IMR-90 (cell line): ENCODE results near the gene GADL1. TPM values are rescaled to one million over a fixed set of nuclear protein-coding genes. Genes with fewer than 3 reads are reported as not detected.

Experiments used
- ATAC-seq: fragments of 200-7000 bp; cut with Tn5 transposase; 2 replicates; pipeline ENCODE4 v1.9.1; 2020; ENCODE audit warnings: low read depth, mild to moderate bottlenecking, moderate library complexity
- BruUV-seq: library from RNA; stranded (reverse); fragments of 400-500 nt; replicated peaks from 2 replicates; lab custom pipeline; 2021; lab: Mats Ljungman, UMichigan
- CTCF ChIA-PET: fragments of 300-600 bp; formaldehyde crosslinking; extraction: SDS; loops from one replicate; lab custom pipeline; 2021; ENCODE audit warnings: antibody characterized with exemption; lab: Yijun Ruan, JAX
- POLR2A ChIA-PET: fragments of 300-600 bp; sonication (Branson Sonifier 250); formaldehyde crosslinking; loops from one replicate; lab custom pipeline; 2022; ENCODE audit warnings: antibody characterized with exemption; ENCODE audit not compliant: unreplicated experiment; lab: Charles Lee
- DNase-seq: peaks from one replicate; pipeline ENCODE4 v3.0.0; 2013
- H2AFZ ChIP-seq: replicated peaks from 2 replicates; pipeline ENCODE3; 2013; ENCODE audit warnings: low read length, mild to moderate bottlenecking; ENCODE audit not compliant: poor library complexity
- H2AK5ac ChIP-seq: 2 replicates; pipeline ENCODE4 v1.6.1; 2013; ENCODE audit warnings: low read depth, low read length, inconsistent platforms
- H2AK9ac ChIP-seq: replicated peaks from 2 replicates; pipeline ENCODE3; 2013; ENCODE audit warnings: mild to moderate bottlenecking, low read depth, low read length, moderate library complexity; ENCODE audit not compliant: poor library complexity
- H2BK120ac ChIP-seq: 2 replicates; pipeline ENCODE4 v1.6.1; 2013; ENCODE audit warnings: low read depth, low read length, inconsistent platforms
- H2BK15ac ChIP-seq: 3 replicates; pipeline ENCODE4 v1.6.1; 2013; ENCODE audit warnings: low read depth, low read length, inconsistent platforms
- H2BK20ac ChIP-seq: 2 replicates; pipeline ENCODE4 v1.6.1; 2013; ENCODE audit warnings: low read depth, mild to moderate bottlenecking, inconsistent platforms, low read length, moderate library complexity
- H2BK5ac ChIP-seq: 2 replicates; pipeline ENCODE4 v1.6.1; 2013; ENCODE audit warnings: mild to moderate bottlenecking, low read depth, low read length, inconsistent platforms; ENCODE audit not compliant: poor library complexity, severe bottlenecking
- H3K14ac ChIP-seq: replicated peaks from 2 replicates; pipeline ENCODE4 v1.6.1; 2013; ENCODE audit warnings: low read depth, low read length, inconsistent platforms
- H3K18ac ChIP-seq: 2 replicates; pipeline ENCODE4 v1.6.1; 2013; ENCODE audit warnings: low read depth, low read length, control low read depth
- H3K23ac ChIP-seq: 2 replicates; pipeline ENCODE4 v1.6.1; 2013; ENCODE audit warnings: low read depth, low read length, inconsistent platforms
- H3K27ac ChIP-seq: 2 replicates; pipeline ENCODE4 v1.5.1; 2013; ENCODE audit warnings: mild to moderate bottlenecking, control low read depth, low read length; ENCODE audit not compliant: insufficient read depth
- H3K27me3 ChIP-seq: 2 replicates; pipeline ENCODE4 v1.6.1; 2013; ENCODE audit warnings: low read length; ENCODE audit not compliant: control insufficient read depth, insufficient read depth
- H3K36me3 ChIP-seq: 2 replicates; pipeline ENCODE4 v1.6.1; 2013; ENCODE audit warnings: low read length, mixed read lengths; ENCODE audit not compliant: control insufficient read depth, insufficient read depth
- H3K4ac ChIP-seq: 2 replicates; pipeline ENCODE4 v1.6.1; 2013; ENCODE audit warnings: low read depth, low read length, inconsistent platforms
- H3K4me1 ChIP-seq: 2 replicates; pipeline ENCODE4 v1.6.1; 2013; ENCODE audit warnings: low read length, mixed read lengths; ENCODE audit not compliant: control insufficient read depth, insufficient read depth
- H3K4me2 ChIP-seq: 2 replicates; pipeline ENCODE4 v1.6.1; 2013; ENCODE audit warnings: low read depth, mild to moderate bottlenecking, control low read depth, low read length, moderate library complexity
- H3K4me3 ChIP-seq: 2 replicates; pipeline ENCODE4 v1.5.1; 2013; ENCODE audit warnings: low read depth, mild to moderate bottlenecking, control low read depth, low read length, moderate library complexity; ENCODE audit not compliant: insufficient read depth
- H3K56ac ChIP-seq: 2 replicates; pipeline ENCODE4 v1.6.1; 2013; ENCODE audit warnings: low read length, inconsistent platforms; ENCODE audit not compliant: insufficient read depth; ENCODE audit errors: extremely low read depth
- H3K79me1 ChIP-seq, 2 experiments: 2 replicates each; pipeline ENCODE4 v1.6.1; 2013; ENCODE audit warnings: low read length in 2 of 2, inconsistent platforms in 1 of 2, low read depth in 1 of 2
- H3K9ac ChIP-seq: 2 replicates; pipeline ENCODE4 v1.6.1; 2013; ENCODE audit warnings: low read depth, low read length, control low read depth
- H3K9me1 ChIP-seq: 2 replicates; pipeline ENCODE4 v1.6.1; 2013; ENCODE audit warnings: low read length, inconsistent platforms; ENCODE audit not compliant: insufficient read depth
- H3K9me3 ChIP-seq: 2 replicates; pipeline ENCODE4 v1.6.1; 2013; ENCODE audit warnings: low read length; ENCODE audit not compliant: control insufficient read depth, insufficient read depth
- H4K20me1 ChIP-seq: 2 replicates; pipeline ENCODE4 v1.6.1; 2013; ENCODE audit warnings: low read length, inconsistent platforms; ENCODE audit not compliant: insufficient read depth
- H4K5ac ChIP-seq: 2 replicates; pipeline ENCODE4 v1.6.1; 2013; ENCODE audit warnings: mild to moderate bottlenecking, low read depth, low read length, control low read depth
- H4K8ac ChIP-seq, 2 experiments: 2 replicates each; pipeline ENCODE4 v1.6.1; 2013; ENCODE audit warnings: low read depth in 2 of 2, low read length in 2 of 2, control low read depth in 1 of 2, inconsistent platforms in 1 of 2
- H4K91ac ChIP-seq: 2 replicates; pipeline ENCODE4 v1.6.1; 2013; ENCODE audit warnings: low read depth, low read length, inconsistent platforms; ENCODE audit not compliant: insufficient read depth
- BHLHE40 ChIP-seq: fragments of 150-350 bp; IDR thresholded peaks from 2 replicates; pipeline ENCODE4 v1.6.1; 2016; ENCODE audit warnings: mild to moderate bottlenecking, low read depth, low read length
- CEBPB ChIP-seq: IDR thresholded peaks from 2 replicates; pipeline ENCODE4 v1.6.1; 2012; ENCODE audit warnings: low read depth, low read length, improper control_type of control experiment
- CHD1 ChIP-seq: IDR thresholded peaks from 2 replicates; pipeline ENCODE4 v1.6.1; 2012; ENCODE audit warnings: low read depth, low read length, improper control_type of control experiment
- CTCF ChIP-seq: conservative IDR thresholded peaks from 2 replicates; pipeline ENCODE4 v1.5.1; 2012; ENCODE audit warnings: mild to moderate bottlenecking, low read depth, low read length, improper control_type of control experiment
- ELK1 ChIP-seq: fragments of 150-350 bp; IDR thresholded peaks from 2 replicates; pipeline ENCODE4 v1.6.1; 2016; ENCODE audit warnings: low read depth, mild to moderate bottlenecking, low read length, moderate library complexity, borderline replicate concordance
- FOS ChIP-seq: fragments of 150-350 bp; IDR thresholded peaks from 2 replicates; pipeline ENCODE4 v1.6.1; 2016; ENCODE audit warnings: low read depth, low read length
- MAFK ChIP-seq: IDR thresholded peaks from 2 replicates; pipeline ENCODE4 v1.6.1; 2012; ENCODE audit warnings: low read depth, low read length, improper control_type of control experiment
- MAZ ChIP-seq: IDR thresholded peaks from 2 replicates; pipeline ENCODE4 v1.6.1; 2012; ENCODE audit warnings: low read depth, mild to moderate bottlenecking, low read length, improper control_type of control experiment, moderate library complexity, borderline replicate concordance
- MXI1 ChIP-seq: IDR thresholded peaks from 2 replicates; pipeline ENCODE4 v1.6.1; 2012; ENCODE audit warnings: low read depth, mild to moderate bottlenecking, low read length, moderate library complexity, borderline replicate concordance
- NFE2L2 ChIP-seq: fragments of 150-350 bp; IDR thresholded peaks from 2 replicates; pipeline ENCODE4 v1.6.1; 2016; ENCODE audit warnings: low read depth, mild to moderate bottlenecking, low read length
- POLR2A ChIP-seq: IDR thresholded peaks from 2 replicates; pipeline ENCODE4 v1.6.1; 2012; ENCODE audit warnings: mild to moderate bottlenecking, low read depth, low read length
- RCOR1 ChIP-seq: IDR thresholded peaks from 2 replicates; pipeline ENCODE4 v1.6.1; 2012; ENCODE audit warnings: mild to moderate bottlenecking, low read length, improper control_type of control experiment; ENCODE audit not compliant: insufficient replicate concordance
- RFX5 ChIP-seq: IDR thresholded peaks from 2 replicates; pipeline ENCODE4 v1.8.0; 2012; ENCODE audit warnings: low read depth, mild to moderate bottlenecking, low read length, moderate library complexity
- SMC3 ChIP-seq: fragments of 150-350 bp; IDR thresholded peaks from 2 replicates; pipeline ENCODE4 v1.6.1; 2016; ENCODE audit warnings: low read depth, mild to moderate bottlenecking, antibody characterized with exemption, low read length, moderate library complexity
- USF2 ChIP-seq: fragments of 150-350 bp; IDR thresholded peaks from 2 replicates; pipeline ENCODE4 v1.6.1; 2017; ENCODE audit warnings: mild to moderate bottlenecking, antibody characterized with exemption, low read length, low read depth
- WGBS, 2 experiments: methylation state at CpG; one replicate each; pipeline versions ENCODE4 v1.1.5 to v1.1.7; 2013; ENCODE audit warnings: missing lambda C conversion rate in 2 of 2; ENCODE audit not compliant: insufficient read length in 1 of 2; ENCODE audit errors: extremely low coverage in 2 of 2; 5-methylcytosine and 5-hydroxymethylcytosine counted together
- dilution Hi-C: fragments of 300-500 bp; cut with HindIII; formaldehyde crosslinking; loops from one replicate; pipeline ENCODE4 v1.14.3; 2018; ENCODE audit warnings: low sequenced_read_pairs; ENCODE audit not compliant: unreplicated experiment
- in situ Hi-C: fragments of 300-500 bp; cut with MboI; formaldehyde crosslinking; loops from 3 replicates; pipeline ENCODE4 v1.14.3; 2019; ENCODE audit warnings: low sequenced_read_pairs, inconsistent platforms, mixed read lengths
- intact Hi-C: fragments of 100-400 bp; cut with micrococcal nuclease; formaldehyde crosslinking; loops from 2 replicates; pipeline ENCODE4 v1.10.0; 2022
- polyA plus RNA-seq, 3 experiments: library from polyadenylated mRNA; depleted of rRNA; stranded (reverse); fragments of >200 nt; gene quantifications; 2 replicates each; pipeline ENCODE4 v1.2.3, GENCODE V29; 2012; ENCODE audit warnings: low replicate concordance in 1 of 3
- total RNA-seq: library from RNA; depleted of rRNA; stranded (reverse); fragments of >200 nt; gene quantifications from 2 replicates; pipeline ENCODE4 v1.2.3, GENCODE V29; 2012

The GADL1 gene
- total and polyA plus RNA-seq, 2 of the 4 experiments (the other 2 are of a cell fraction), result not detected

GRCh38 chr3:30810625-30811024 lies 83.8 kb downstream of the GADL1 start:
- intact Hi-C loops, result no loop called here
- Histone ChIP-seq H2AK9ac (no peak overlapping the region), H4K5ac (no peak overlapping the region), H3K36me3 (no peaks in the 10 kb centered on the region), H3K4me3 (no peak overlapping the region), H2BK120ac (no peak overlapping the region), H4K20me1 (no peaks in the 10 kb centered on the region), H3K56ac (no peak overlapping the region), H3K14ac (no peak overlapping the region), H4K8ac (no peak overlapping the region), H2BK20ac (no peak overlapping the region), H2AFZ (no peak overlapping the region), H4K91ac (no peak overlapping the region), H3K27ac (no peak overlapping the region), H3K9me3 (no peaks in the 10 kb centered on the region), H3K79me1 (no peaks in the 10 kb centered on the region), H2BK15ac (no peak overlapping the region), H3K18ac (no peak overlapping the region), H3K4ac (no peak overlapping the region), H2BK5ac (no peak overlapping the region), H3K27me3 (peaks cover 3% of the 10 kb centered on the region), H3K9me1 (no peaks in the 10 kb centered on the region), H3K23ac (no peak overlapping the region), H2AK5ac (no peak overlapping the region), H3K4me1 (no peaks in the 10 kb centered on the region), H3K4me2 (no peak overlapping the region), H3K9ac (no peak overlapping the region)
- TF ChIP-seq FOS (no peak), USF2 (no peak), SMC3 (no peak), MAZ (no peak), CEBPB (no peak), POLR2A (no peak), MAFK (no peak), RFX5 (no peak), ELK1 (no peak), BHLHE40 (no peak), CHD1 (no peak), RCOR1 (no peak), MXI1 (no peak), CTCF (no peak), NFE2L2 (no peak)
- ATAC-seq, result no peak
- CTCF ChIA-PET, result no interaction called here
- no TSS peak for BruUV-seq
- no peak for DNase-seq
- WGBS, 2 experiments, result no CpG with 5 or more reads among the region's 6 CpGs
- POLR2A ChIA-PET, result no interaction called here
- dilution Hi-C loops, result no loop called here
- in situ Hi-C loops, result no loop called here
